Fibroblast of the aortic adventitia (primary cell): ENCODE results near the gene MMP12. TPM values are rescaled to one million over a fixed set of nuclear protein-coding genes. Genes with fewer than 3 reads are reported as not detected.
A peak's percentile ranks its signal among the peaks of the same experiment; 100 is the strongest.

ENCODE experiments used
- DNase-seq: peaks from one replicate; pipeline ENCODE4 v3.0.0-alpha.2; 2010; ENCODE audit warnings: low read depth
- H3K4me3 ChIP-seq: 2 replicates; pipeline ENCODE4 v1.5.1; 2011; ENCODE audit warnings: low read depth, mild to moderate bottlenecking, control low read depth, low read length, moderate library complexity
- small RNA-seq: library from RNA; depleted of rRNA; stranded (forward); fragments of <200 nt; gene quantifications from one replicate; pipeline ENCODE3, GENCODE V24; 2012
- total RNA-seq: library from RNA; depleted of rRNA; stranded (reverse); fragments of >200 nt; gene quantifications from 2 replicates; pipeline ENCODE4 v1.2.3, GENCODE V29; 2012; ENCODE audit warnings: low replicate concordance
- TF ChIP-seq, protein P1 (sequence below): IDR thresholded peaks from 2 replicates; pipeline ENCODE4 v1.5.1; 2011; ENCODE audit warnings: mild to moderate bottlenecking, low read length, control low read depth, inconsistent platforms; ENCODE audit not compliant: insufficient read depth

MMP12 gene
- total RNA-seq, 1 donor, result not detected

DNA sequence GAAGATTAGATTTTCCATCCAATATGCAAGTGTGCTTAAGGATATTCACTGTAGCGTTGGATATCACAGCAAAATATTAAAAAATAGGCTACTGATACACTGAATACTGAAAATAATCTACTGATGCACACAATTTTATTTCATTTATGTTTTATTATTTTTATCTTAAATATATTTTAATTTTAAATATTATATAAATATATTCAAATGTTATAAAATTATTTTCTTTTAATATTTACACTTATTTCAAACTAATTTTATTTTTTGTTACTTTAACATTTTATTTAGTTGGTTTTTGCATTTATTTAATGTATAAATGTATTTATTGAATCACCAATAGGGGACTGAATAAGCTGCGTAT, 43.7 kb downstream of the MMP12 start:
- no peak for DNase-seq
- no peak overlapping the region for H3K4me3 ChIP-seq
- TF ChIP-seq, protein P1, sequence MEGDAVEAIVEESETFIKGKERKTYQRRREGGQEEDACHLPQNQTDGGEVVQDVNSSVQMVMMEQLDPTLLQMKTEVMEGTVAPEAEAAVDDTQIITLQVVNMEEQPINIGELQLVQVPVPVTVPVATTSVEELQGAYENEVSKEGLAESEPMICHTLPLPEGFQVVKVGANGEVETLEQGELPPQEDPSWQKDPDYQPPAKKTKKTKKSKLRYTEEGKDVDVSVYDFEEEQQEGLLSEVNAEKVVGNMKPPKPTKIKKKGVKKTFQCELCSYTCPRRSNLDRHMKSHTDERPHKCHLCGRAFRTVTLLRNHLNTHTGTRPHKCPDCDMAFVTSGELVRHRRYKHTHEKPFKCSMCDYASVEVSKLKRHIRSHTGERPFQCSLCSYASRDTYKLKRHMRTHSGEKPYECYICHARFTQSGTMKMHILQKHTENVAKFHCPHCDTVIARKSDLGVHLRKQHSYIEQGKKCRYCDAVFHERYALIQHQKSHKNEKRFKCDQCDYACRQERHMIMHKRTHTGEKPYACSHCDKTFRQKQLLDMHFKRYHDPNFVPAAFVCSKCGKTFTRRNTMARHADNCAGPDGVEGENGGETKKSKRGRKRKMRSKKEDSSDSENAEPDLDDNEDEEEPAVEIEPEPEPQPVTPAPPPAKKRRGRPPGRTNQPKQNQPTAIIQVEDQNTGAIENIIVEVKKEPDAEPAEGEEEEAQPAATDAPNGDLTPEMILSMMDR, result no peak

DNA sequence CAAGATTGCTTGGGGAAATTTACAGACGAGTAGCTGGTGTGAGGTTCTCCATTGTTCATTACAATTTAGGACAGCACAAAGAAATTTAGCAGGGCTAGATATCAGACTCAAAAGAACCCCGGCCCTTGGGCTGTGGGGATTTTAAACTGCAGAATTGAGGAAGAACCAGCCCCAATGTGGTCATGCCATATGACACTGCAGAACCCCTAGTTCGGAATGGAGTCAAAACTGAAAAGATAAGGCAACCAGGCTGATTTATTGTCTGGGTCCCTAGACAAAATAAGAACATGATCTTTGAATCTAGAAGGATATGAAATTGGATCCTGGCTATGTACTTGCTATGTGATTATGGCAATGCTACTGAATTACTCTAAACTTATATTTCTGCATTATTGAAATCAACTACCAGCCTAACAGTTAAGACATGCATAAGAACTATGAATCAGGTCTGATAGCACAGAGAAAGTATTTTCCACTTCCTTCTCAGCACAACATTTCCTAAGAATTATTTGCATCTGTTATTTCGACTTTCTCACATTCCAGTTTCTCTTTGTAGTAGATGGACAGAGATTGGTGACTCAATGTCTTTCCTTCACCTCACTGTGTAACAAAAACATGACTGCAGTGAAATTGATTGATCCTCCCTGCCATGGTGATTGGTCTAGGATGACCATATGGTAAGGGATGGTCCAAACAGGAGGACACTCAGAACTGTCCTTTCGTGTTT, 44.6 kb downstream of the MMP12 start:
- peak; percentile 34 for DNase-seq
- TF ChIP-seq, protein P1, result no peak
- H3K4me3 ChIP-seq, result no peak overlapping the region

DNA sequence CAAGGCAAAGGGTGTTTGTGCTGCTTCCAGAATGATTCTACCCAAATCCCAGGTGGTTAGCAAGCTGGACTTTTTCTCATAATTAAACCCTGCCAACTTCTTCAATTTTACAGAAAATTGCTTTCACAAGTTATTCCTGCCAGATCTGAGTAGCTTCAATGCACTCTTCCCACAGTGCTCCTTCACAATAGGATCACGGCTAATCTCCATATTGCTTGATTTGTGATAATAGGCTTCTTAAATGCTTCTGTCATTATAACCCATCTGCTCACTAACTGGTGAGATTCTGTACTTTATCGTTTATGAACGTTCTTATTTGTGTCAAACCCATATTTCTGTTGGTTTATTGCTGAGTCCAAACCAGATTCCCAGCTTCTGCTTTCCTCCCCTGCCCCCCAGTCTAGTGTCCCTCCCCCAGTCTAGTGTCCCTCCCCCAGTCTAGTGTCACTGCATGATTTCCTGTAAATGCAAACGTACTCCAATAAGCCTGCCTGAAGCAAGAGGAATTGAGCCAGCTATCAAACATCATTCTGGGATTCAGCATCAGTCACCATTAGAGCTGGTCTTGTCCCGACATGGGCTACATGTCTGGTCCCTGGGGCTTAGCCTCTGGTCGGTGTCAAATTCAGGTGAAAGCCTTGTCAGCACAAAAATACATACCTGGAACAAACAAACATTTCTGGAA, 45.3 kb downstream of the MMP12 start:
- no peak for DNase-seq
- H3K4me3 ChIP-seq, result no peak overlapping the region
- TF ChIP-seq, protein P1, result no peak

DNA sequence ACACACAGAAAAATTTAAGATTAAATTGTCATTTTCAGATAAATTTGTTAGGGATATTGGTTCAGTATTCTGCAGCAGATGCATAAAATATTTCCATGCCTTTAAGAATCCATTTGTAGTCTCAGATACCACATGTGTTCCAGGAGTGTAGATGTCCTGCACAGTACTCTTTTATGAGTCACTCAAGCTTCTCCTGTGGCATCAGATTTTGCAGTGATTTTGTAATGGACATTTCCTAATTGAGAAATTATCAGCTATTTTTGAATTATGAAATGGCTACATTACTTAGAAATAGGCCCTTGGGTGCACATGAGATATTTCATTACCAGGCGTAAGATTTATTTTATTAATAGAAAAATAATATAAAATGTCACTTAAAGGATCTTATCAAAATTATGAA, 50.2 kb downstream of the MMP12 start:
- DNase-seq, result no peak
- no peak overlapping the region for H3K4me3 ChIP-seq
- TF ChIP-seq, protein P1, result no peak

DNA sequence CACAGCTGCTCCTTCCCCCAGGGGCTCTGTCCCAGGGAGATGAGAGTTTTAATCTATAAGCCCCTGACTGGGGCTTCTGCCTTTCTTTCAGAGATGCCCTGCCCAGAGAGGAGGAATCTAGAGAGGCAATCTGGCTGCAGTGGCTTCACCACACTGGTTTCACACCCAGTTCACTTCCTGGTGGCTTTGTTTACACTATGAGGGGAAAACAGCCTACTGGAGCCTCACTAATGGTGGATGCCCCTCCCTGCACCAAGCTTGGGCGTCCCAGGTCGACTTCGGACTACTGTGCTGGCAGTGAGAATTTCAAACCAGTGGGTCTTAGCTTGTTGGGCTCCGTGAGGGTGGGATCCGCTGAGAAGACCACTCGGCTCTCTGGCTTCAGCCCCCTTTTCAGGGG, 55.3 kb downstream of the MMP12 start:
- TF ChIP-seq, protein P1, result no peak
- DNase-seq, result no peak
- H3K4me3 ChIP-seq, result no peak overlapping the region

DNA sequence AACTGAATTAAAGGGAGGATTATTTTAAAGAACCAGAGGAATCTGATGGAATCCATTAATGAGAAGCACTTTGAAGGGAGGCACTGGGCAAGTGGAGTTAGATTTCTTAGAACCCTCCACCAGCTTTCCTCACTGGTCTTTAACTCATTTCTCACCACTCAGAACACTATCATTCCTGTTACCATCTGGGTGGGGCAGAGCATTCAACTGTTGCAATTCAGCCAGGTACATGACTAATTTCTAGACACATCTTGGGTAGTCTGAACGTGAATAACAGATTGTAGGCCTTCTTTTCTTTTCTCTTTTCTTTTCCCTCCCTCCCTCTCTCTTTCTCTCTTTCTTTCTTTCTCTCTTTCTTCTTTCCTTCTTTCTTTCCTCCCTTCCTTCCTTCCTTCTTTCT, 61.3 kb downstream of the MMP12 start:
- TF ChIP-seq, protein P1, result no peak
- DNase-seq, result no peak
- H3K4me3 ChIP-seq, result no peak overlapping the region

Small RNA genes within 50 kb of the gene (small RNA-seq; reads per million reads assigned to genes)
- not detected for gene RNU7-159P

Other genes with a start within 250 kb of the MMP12 start
- gene MMP20, start 249.7 kb downstream of the MMP12 start, total RNA-seq, result not detected in 2 replicates
- gene MMP27, start 169.2 kb downstream of the MMP12 start, total RNA-seq, result 0.18 TPM in 1 of 2 replicates, not detected in the other
- gene MMP8, start 150.0 kb downstream of the MMP12 start, total RNA-seq, result 0.41 TPM in 1 of 2 replicates, not detected in the other
- 3.6 TPM in 1 of 2 replicates, not detected in the other for gene MMP10, start 94.4 kb downstream of the MMP12 start, total RNA-seq
- 13.2 and 3,834 TPM in 2 replicates for gene MMP1, start 76.8 kb downstream of the MMP12 start, total RNA-seq
- 3.3 TPM in 1 of 2 replicates, not detected in the other for gene MMP3, start 31.4 kb downstream of the MMP12 start, total RNA-seq
- not detected in 2 replicates for gene MMP13, start 80.8 kb upstream of the MMP12 start, total RNA-seq
- gene DCUN1D5, start 217.2 kb upstream of the MMP12 start, total RNA-seq, result 55.9 and 136 TPM in 2 replicates
- gene DYNC2H1, start 234.4 kb upstream of the MMP12 start, total RNA-seq, result 74.0 and 99.0 TPM in 2 replicates